ENCODE results near the gene VAPA. TPM values are rescaled to one million over a fixed set of nuclear protein-coding genes. Genes with fewer than 3 reads are reported as not detected.
A peak's percentile ranks its signal among the peaks of the same experiment; 100 is the strongest.
"Not testable (repeated sequence)": the region's sequence is repeated elsewhere in the genome, so short reads cannot be mapped to it uniquely, and the experiment has no call there.

The VAPA gene
- total and polyA plus RNA-seq, 8 donors = 182 to 220 (median 205) TPM

- peaks cover 0 to 6% of the 10 kb centered on the region in 2 donors for H3K4me1 ChIP-seq
- no peak for TF ChIP-seq CTCF (IDR thresholded peaks at IDR 0.05)
- no peak for ATAC-seq
- intact Hi-C loops (cut with DNase I) = no loop called here
- H3K9me3 ChIP-seq = no peaks in the 10 kb centered on the region
- H3K27me3 ChIP-seq = no peaks in the 10 kb centered on the region
- no peaks in the 10 kb centered on the region for H3K36me3 ChIP-seq
- no peak overlapping the region for H3K27ac ChIP-seq
- no peak overlapping the region for H3K4me3 ChIP-seq
- no peak for DNase-seq
These were observed 12.4 kb upstream of the VAPA start for GRCh38 chr18:9901377-9901776.

GRCh38 chr18:9902264-9902663 lies 11.6 kb upstream of the VAPA start:
- H3K27me3 ChIP-seq; ATAC-seq; DNase-seq; H3K27ac ChIP-seq; H3K4me3 ChIP-seq; H3K9me3 ChIP-seq; intact Hi-C loops (cut with DNase I); H3K36me3 ChIP-seq; H3K4me1 ChIP-seq: not testable (repeated sequence)

- H3K27me3 ChIP-seq = no peaks in the 10 kb centered on the region
- intact Hi-C loops (cut with DNase I) = no loop called here
- H3K4me3 ChIP-seq = no peak overlapping the region
- H3K4me1 ChIP-seq = peaks cover 0 to 9% of the 10 kb centered on the region in 2 donors
- DNase-seq (peak in 1 of 4 donors; percentile 39), ATAC-seq (no peak)
- H3K36me3 ChIP-seq = no peaks in the 10 kb centered on the region
- H3K27ac ChIP-seq = no peak overlapping the region
- H3K9me3 ChIP-seq = no peaks in the 10 kb centered on the region
- TF ChIP-seq CTCF (IDR thresholded peaks at IDR 0.05) = no peak
These were observed 11.0 kb upstream of the VAPA start for GRCh38 chr18:9902832-9903231.

- intact Hi-C loops (cut with DNase I) = no loop called here
- H3K36me3 ChIP-seq = no peaks in the 10 kb centered on the region
- no peak for DNase-seq
- ATAC-seq = no peak
- no peak for TF ChIP-seq CTCF (IDR thresholded peaks at IDR 0.05)
- H3K9me3 ChIP-seq = no peaks in the 10 kb centered on the region
- H3K4me1 ChIP-seq = peaks cover 0 to 9% of the 10 kb centered on the region in 2 donors
- no peak overlapping the region for H3K4me3 ChIP-seq
- H3K27ac ChIP-seq = no peak overlapping the region
- no peaks in the 10 kb centered on the region for H3K27me3 ChIP-seq
These were observed 8.4 kb upstream of the VAPA start for GRCh38 chr18:9905401-9905922.

- H3K36me3 ChIP-seq = no peaks in the 10 kb centered on the region
- H3K27ac ChIP-seq = no peak overlapping the region
- H3K4me1 ChIP-seq = peaks cover 0 to 9% of the 10 kb centered on the region in 2 donors
- no peak for TF ChIP-seq CTCF (IDR thresholded peaks at IDR 0.05)
- intact Hi-C loops (cut with DNase I) = no loop called here
- H3K4me3 ChIP-seq = no peak overlapping the region
- H3K9me3 ChIP-seq = no peaks in the 10 kb centered on the region
- H3K27me3 ChIP-seq = no peaks in the 10 kb centered on the region
- ATAC-seq = peak; percentile 41
- DNase-seq = no peak
These were observed 7.3 kb upstream of the VAPA start for GRCh38 chr18:9906481-9906880.

- no peak for TF ChIP-seq CTCF (IDR thresholded peaks at IDR 0.05)
- intact Hi-C loops (cut with DNase I) = no loop called here
- DNase-seq = no peak
- Histone ChIP-seq H3K4me1 (peaks cover 0 to 9% of the 10 kb centered on the region in 2 donors), H3K27me3 (no peaks in the 10 kb centered on the region), H3K27ac (no peak overlapping the region), H3K4me3 (no peak overlapping the region), H3K9me3 (no peaks in the 10 kb centered on the region), H3K36me3 (no peaks in the 10 kb centered on the region)
- no peak for ATAC-seq
These were observed 5.9 kb upstream of the VAPA start for GRCh38 chr18:9907867-9908266.
